Gastrocnemius medialis (tissue), 4 donors: ENCODE results near the gene RAB20.

Experiments used
- POLR2A ChIP-seq, 2 donors: fragments of 450-650 bp; IDR thresholded peaks; one replicate each; pipeline ENCODE4 v1.6.1; 2017; ENCODE audit warnings: antibody characterized with exemption in 2 of 2, mild to moderate bottlenecking in 2 of 2, moderate library complexity in 2 of 2
- TF ChIP-seq, protein P1 (sequence below), 5 experiments: fragments of 450-650 bp in 3 of 5; fragments of 200-600 bp in 2 of 5; sonication (generic) in 2 of 5; IDR thresholded peaks in 4 of 5; conservative IDR thresholded peaks in 1 of 5; 1 replicate in 4 of 5; 2 replicates in 1 of 5; pipeline ENCODE4 v1.5.1; 2016 to 2019; ENCODE audit warnings: antibody characterized with exemption in 5 of 5, mild to moderate bottlenecking in 3 of 5, moderate library complexity in 3 of 5

- no peak for TF ChIP-seq POLR2A (IDR thresholded peaks at IDR 0.05)
- TF ChIP-seq, protein P1, sequence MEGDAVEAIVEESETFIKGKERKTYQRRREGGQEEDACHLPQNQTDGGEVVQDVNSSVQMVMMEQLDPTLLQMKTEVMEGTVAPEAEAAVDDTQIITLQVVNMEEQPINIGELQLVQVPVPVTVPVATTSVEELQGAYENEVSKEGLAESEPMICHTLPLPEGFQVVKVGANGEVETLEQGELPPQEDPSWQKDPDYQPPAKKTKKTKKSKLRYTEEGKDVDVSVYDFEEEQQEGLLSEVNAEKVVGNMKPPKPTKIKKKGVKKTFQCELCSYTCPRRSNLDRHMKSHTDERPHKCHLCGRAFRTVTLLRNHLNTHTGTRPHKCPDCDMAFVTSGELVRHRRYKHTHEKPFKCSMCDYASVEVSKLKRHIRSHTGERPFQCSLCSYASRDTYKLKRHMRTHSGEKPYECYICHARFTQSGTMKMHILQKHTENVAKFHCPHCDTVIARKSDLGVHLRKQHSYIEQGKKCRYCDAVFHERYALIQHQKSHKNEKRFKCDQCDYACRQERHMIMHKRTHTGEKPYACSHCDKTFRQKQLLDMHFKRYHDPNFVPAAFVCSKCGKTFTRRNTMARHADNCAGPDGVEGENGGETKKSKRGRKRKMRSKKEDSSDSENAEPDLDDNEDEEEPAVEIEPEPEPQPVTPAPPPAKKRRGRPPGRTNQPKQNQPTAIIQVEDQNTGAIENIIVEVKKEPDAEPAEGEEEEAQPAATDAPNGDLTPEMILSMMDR (IDR thresholded peaks at IDR 0.05 in 4 of 5, conservative IDR thresholded peaks at IDR 0.05 in 1 of 5): no peak
Measured at GRCh38 chr13:110517505-110518225, 43.9 kb downstream of the RAB20 start.
